Measurements from ENCODE around the gene OBSCN.

DNA sequence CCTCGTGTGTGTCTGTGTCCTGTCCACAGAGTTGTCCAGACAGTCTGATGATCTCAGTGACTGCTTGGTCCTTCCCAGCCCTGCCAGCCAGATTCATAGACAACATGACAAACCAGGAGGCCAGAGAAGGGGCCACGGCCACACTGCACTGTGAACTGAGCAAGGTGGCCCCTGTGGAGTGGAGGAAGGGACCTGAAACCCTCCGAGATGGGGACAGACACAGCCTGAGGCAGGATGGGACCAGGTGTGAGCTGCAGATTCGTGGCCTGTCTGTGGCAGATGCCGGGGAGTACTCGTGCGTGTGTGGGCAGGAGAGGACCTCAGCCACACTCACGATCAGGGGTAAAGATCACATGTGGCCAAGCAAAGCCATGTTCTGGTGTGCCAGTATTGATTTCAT lies 96.4 kb downstream of the OBSCN start:
- TF ChIP-seq, protein P1, sequence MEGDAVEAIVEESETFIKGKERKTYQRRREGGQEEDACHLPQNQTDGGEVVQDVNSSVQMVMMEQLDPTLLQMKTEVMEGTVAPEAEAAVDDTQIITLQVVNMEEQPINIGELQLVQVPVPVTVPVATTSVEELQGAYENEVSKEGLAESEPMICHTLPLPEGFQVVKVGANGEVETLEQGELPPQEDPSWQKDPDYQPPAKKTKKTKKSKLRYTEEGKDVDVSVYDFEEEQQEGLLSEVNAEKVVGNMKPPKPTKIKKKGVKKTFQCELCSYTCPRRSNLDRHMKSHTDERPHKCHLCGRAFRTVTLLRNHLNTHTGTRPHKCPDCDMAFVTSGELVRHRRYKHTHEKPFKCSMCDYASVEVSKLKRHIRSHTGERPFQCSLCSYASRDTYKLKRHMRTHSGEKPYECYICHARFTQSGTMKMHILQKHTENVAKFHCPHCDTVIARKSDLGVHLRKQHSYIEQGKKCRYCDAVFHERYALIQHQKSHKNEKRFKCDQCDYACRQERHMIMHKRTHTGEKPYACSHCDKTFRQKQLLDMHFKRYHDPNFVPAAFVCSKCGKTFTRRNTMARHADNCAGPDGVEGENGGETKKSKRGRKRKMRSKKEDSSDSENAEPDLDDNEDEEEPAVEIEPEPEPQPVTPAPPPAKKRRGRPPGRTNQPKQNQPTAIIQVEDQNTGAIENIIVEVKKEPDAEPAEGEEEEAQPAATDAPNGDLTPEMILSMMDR (conservative IDR thresholded peaks at IDR 0.05; ENCODE audit: low read depth, low read length): no peak
- TF ChIP-seq, protein P2, sequence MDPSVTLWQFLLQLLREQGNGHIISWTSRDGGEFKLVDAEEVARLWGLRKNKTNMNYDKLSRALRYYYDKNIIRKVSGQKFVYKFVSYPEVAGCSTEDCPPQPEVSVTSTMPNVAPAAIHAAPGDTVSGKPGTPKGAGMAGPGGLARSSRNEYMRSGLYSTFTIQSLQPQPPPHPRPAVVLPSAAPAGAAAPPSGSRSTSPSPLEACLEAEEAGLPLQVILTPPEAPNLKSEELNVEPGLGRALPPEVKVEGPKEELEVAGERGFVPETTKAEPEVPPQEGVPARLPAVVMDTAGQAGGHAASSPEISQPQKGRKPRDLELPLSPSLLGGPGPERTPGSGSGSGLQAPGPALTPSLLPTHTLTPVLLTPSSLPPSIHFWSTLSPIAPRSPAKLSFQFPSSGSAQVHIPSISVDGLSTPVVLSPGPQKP (IDR thresholded peaks at IDR 0.05; ENCODE audit: borderline replicate concordance, low read depth, low read length): no peak
- TF ChIP-seq MAZ (IDR thresholded peaks at IDR 0.05; ENCODE audit: borderline replicate concordance, low read depth, low read length): no peak
- TF ChIP-seq CHD1 (IDR thresholded peaks at IDR 0.05; ENCODE audit: low read depth, low read length): no peak
- no peak for TF ChIP-seq MXI1 (IDR thresholded peaks at IDR 0.05; ENCODE audit: borderline replicate concordance, low read depth, low read length)
- TF ChIP-seq POLR2A (IDR thresholded peaks at IDR 0.05; ENCODE audit: low read depth, low read length): no peak
- no peak for TF ChIP-seq RAD21 (IDR thresholded peaks at IDR 0.05; ENCODE audit: low read length)
- no peak for TF ChIP-seq BHLHE40 (IDR thresholded peaks at IDR 0.05; ENCODE audit: low read depth, low read length)
- TF ChIP-seq SMC3 (IDR thresholded peaks at IDR 0.05; ENCODE audit: low read depth, low read length): no peak
- TF ChIP-seq, protein P3, sequence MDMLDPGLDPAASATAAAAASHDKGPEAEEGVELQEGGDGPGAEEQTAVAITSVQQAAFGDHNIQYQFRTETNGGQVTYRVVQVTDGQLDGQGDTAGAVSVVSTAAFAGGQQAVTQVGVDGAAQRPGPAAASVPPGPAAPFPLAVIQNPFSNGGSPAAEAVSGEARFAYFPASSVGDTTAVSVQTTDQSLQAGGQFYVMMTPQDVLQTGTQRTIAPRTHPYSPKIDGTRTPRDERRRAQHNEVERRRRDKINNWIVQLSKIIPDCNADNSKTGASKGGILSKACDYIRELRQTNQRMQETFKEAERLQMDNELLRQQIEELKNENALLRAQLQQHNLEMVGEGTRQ (IDR thresholded peaks at IDR 0.05; ENCODE audit: low read depth, low read length): no peak
- TF ChIP-seq NFE2L2 (IDR thresholded peaks at IDR 0.05; ENCODE audit: low read depth, low read length): no peak
- no peak for TF ChIP-seq CEBPB (IDR thresholded peaks at IDR 0.05; ENCODE audit: low read depth, low read length)
- no peak for TF ChIP-seq MAFK (IDR thresholded peaks at IDR 0.05; ENCODE audit: low read depth, low read length)
